IPS-15b (cell line): ENCODE data around the gene MPZL1.

Experiments
- H3K27me3 ChIP-seq: one replicate; pipeline ENCODE4 v1.6.1; 2013; ENCODE audit warnings: low read length; ENCODE audit not compliant: control insufficient read depth, insufficient read depth
- H3K36me3 ChIP-seq: one replicate; pipeline ENCODE4 v1.6.1; 2013; ENCODE audit warnings: low read length; ENCODE audit not compliant: control insufficient read depth, insufficient read depth
- H3K4me1 ChIP-seq: one replicate; pipeline ENCODE4 v1.6.1; 2013; ENCODE audit warnings: mild to moderate bottlenecking, low read length; ENCODE audit not compliant: control insufficient read depth, insufficient read depth
- H3K4me3 ChIP-seq: one replicate; pipeline ENCODE4 v1.5.1; 2013; ENCODE audit warnings: low read depth, low read length
- H3K9ac ChIP-seq: one replicate; pipeline ENCODE4 v1.6.1; 2013; ENCODE audit warnings: low read depth, mild to moderate bottlenecking, low read length
- H3K9me3 ChIP-seq: one replicate; pipeline ENCODE4 v1.6.1; 2013; ENCODE audit warnings: mild to moderate bottlenecking, low read length; ENCODE audit not compliant: control insufficient read depth, insufficient read depth

The MPZL1 gene

DNA sequence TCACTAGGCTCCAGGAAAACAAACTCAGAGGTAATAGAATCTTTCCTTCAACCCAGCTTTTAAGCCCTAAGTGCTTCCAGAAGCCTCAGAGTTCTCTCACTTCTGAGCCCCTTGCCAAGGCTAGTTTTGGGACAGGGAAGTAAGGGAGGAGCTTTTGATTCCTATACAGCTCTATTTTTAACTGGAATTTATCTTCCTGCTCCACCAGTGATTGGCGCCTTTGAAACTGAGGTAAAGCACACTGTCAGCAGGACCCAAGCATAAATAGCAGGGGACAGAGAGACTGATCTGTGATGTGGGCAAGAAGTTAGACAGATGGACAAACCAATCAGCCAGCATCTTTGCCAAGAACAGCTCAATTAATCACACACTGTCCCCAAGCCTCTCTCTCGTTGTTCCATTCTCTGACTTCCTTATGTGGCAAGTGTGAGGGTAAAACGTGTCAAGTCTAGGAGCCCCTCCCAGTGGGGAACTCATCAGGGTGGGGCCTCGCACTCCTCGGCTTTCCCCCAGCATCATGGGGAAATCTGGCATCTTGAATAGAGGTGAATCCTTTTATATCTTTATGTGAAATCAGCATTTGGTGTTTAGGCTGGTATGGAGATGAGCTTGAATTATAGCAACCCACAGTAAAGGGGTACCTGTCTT, 40.2 kb upstream of the MPZL1 start:
- Histone ChIP-seq H3K27me3 (no peaks in the 10 kb centered on the region), H3K9me3 (no peaks in the 10 kb centered on the region), H3K4me1 (peaks cover 3% of the 10 kb centered on the region), H3K9ac (no peak overlapping the region), H3K4me3 (no peak overlapping the region), H3K36me3 (no peaks in the 10 kb centered on the region)

DNA sequence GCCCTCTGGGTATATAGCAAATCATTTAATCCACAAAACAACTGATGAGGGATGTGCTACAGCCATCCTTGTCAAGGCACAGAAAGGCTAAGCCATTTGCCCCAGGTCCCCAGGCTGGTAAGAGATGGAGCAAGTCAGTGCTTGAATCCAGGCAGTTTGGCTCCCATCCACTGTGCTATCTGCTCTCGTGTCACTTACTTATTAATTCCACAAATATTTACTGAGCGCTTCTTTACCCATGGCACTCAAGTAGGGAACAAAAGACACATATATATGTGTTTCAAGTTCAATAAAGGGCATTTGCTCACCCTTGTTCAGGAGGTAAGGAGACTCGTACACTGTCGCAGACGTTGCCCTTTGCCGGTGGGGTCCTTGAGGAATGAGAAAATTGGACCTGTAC, 38.6 kb upstream of the MPZL1 start:
- Histone ChIP-seq H3K27me3 (no peaks in the 10 kb centered on the region), H3K9ac (no peak overlapping the region), H3K4me3 (no peak overlapping the region), H3K4me1 (peaks cover 3% of the 10 kb centered on the region), H3K9me3 (no peaks in the 10 kb centered on the region), H3K36me3 (no peaks in the 10 kb centered on the region)

DNA sequence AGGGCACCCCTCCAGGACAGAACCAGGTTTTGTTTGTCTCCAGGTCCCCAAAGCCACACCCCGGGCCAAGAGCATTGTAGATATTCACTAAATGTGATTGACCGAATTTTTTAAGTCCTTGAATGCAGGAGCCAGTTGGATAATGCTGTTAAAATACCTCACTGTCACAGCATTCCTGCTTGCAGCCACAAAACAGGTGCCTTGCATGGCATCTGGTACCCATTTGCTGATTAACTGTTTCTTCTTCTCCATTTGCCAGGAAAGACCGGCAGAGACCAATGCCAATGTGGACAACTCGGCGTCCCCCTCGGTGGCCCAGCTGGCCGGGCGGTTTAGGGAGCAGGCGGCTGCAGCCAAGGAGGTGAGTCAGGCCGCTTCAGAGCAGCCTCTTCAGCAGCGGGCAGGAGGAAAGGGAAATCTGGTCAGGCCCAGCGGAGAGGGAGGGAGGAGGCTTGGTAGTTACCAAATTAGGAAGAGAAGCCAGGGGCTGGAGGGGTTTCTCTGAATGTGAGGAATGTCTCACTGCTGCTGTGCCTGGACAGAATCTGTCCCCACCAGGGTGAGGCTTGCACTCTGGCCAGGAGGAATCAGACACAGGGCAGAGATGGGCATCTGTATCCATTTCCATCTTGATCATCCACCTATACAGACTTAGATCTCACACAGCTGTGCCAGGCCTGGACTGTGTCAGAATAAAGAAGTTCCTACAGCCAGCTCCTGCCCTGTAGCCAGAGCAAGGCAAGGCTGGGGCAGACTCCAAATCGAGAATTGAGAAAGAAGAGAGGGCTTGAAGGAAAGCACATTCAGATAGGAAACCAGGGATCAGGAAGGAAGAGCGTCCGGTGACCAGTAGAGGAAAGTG, 37.9 kb upstream of the MPZL1 start:
- Histone ChIP-seq H3K4me3 (no peak overlapping the region), H3K9me3 (no peaks in the 10 kb centered on the region), H3K36me3 (no peaks in the 10 kb centered on the region), H3K9ac (no peak overlapping the region), H3K27me3 (no peaks in the 10 kb centered on the region), H3K4me1 (peaks cover 3% of the 10 kb centered on the region)

DNA sequence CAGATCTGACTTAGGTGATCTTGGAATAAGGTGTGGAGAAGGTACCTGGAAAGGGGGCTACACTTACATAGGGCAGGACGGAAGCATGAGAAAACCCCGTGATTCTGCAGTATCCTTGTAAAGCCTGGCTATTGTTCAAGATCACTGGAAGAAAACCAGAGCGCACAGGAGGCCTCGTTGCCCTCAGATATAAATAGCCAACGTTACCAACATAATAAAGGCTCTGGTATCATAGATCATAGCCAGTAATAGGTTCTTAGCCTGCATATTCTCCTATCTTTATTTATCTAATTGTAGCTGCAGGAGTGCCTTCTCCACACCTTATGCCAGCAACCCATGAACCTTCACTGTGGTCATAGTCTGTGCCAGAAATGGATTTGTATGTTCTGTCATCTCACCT, 35.9 kb upstream of the MPZL1 start:
- H3K9ac ChIP-seq, result no peak overlapping the region

DNA sequence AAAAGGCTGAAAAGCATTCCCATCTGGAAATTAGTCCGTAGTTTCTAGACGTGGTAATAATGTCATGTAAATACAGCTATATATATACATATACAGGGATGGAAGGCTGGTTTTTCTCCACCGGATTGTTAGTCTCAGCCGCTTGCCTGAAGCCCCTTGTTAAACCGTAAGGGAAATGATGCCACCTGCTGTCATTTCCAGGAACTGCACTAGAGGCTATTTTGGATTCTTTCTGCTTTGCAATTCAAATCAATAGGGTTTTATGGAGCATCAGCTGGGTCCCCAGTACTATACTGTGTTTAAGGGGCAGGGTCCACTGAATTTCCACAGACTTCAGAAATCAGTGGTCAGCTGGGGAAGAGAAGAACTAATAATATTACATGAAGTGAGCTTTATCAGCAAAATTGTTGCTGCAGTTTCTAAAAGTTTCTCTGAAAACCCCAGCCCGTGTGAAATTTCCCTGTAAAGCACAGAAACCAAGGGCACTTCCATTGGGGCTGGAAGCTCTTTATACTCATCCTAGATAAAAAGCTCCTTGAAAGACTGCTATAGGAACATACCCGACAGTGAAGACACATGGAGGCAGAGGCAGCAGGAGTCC, 33.8 kb upstream of the MPZL1 start:
- H3K9me3 ChIP-seq, result no peaks in the 10 kb centered on the region
- peaks cover 3% of the 10 kb centered on the region for H3K4me1 ChIP-seq
- H3K36me3 ChIP-seq, result no peaks in the 10 kb centered on the region
- H3K27me3 ChIP-seq, result no peaks in the 10 kb centered on the region
- H3K9ac ChIP-seq, result no peak overlapping the region
- H3K4me3 ChIP-seq, result no peak overlapping the region

More for the DNA sequence above, 35.9 kb upstream of the MPZL1 start:
- no peaks in the 10 kb centered on the region for H3K36me3 ChIP-seq
- H3K4me3 ChIP-seq, result no peak overlapping the region
- peaks cover 3% of the 10 kb centered on the region for H3K4me1 ChIP-seq
- H3K9me3 ChIP-seq, result no peaks in the 10 kb centered on the region
- H3K27me3 ChIP-seq, result no peaks in the 10 kb centered on the region

DNA sequence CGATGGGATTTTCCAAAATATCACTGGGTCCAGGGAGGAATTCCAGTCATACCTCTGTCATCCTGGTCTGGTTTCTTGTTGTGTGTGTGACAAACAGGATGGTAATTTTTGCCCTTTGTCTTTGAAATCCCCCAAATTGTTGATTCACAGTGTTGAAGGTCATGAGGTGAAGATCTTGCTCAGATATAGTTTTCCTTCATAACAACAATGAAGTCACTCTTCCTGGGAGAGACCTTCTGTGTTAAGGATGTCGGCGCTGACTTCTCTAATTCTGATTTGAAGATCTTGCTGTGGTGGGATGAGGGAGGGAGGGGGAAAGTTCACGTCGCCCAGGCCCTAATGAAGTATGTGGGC, 32.2 kb upstream of the MPZL1 start:
- Histone ChIP-seq H3K9ac (no peak overlapping the region), H3K4me1 (no peaks in the 10 kb centered on the region), H3K36me3 (no peaks in the 10 kb centered on the region), H3K4me3 (no peak overlapping the region), H3K9me3 (no peaks in the 10 kb centered on the region), H3K27me3 (no peaks in the 10 kb centered on the region)

DNA sequence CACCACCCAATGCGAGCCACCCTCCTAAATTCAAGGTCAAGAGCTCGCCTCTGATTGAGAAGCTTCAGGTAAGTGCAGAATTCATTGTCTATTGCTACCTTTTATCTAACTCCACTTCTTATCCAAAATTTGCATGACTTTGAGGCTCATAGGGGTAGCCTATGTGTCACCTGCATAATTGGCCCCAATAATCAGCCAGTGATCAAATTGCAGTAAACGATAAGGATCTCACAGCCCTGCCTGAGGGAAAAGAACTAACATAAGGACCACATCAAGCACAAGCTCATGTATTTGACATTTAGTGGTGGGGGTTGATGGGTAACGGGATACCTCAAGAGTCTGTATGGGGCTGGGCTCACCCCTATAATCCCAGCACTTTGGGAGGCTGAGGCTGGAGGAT, 31.7 kb upstream of the MPZL1 start:
- H3K9me3 ChIP-seq, result no peaks in the 10 kb centered on the region
- no peaks in the 10 kb centered on the region for H3K27me3 ChIP-seq
- no peak overlapping the region for H3K4me3 ChIP-seq
- H3K4me1 ChIP-seq, result no peaks in the 10 kb centered on the region
- no peak overlapping the region for H3K9ac ChIP-seq
- no peaks in the 10 kb centered on the region for H3K36me3 ChIP-seq

DNA sequence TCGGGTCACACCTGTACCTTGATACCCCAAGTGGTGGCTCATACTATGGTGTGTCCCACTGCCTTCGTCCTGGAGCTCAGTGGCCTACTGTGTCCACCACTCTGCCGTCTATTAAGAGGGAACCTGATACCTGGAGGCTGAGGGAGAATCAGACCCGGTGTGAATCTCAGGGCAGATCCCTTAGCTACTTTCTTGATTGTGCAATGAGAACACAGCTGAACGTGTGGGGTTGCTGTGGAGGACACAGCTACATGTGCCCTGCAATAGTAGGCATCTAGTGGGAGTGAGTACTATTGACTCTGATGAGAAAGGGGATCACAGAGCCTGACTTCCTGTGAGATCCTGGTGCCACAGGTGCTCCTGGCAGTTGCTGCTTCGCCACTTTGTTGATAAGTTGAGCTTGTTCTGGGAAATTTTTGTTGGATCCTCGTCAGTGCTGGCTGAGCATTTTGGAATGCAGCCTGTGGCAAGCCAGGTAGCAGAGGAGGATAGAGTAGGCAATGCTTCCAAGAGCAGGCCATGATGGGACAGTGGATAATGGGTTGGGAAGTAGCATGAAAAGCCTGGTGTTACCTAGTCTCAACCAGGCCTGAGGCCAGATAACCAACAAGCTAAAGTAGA, 28.2 kb upstream of the MPZL1 start:
- Histone ChIP-seq H3K36me3 (no peaks in the 10 kb centered on the region), H3K27me3 (no peaks in the 10 kb centered on the region), H3K4me1 (no peaks in the 10 kb centered on the region), H3K9me3 (no peaks in the 10 kb centered on the region), H3K4me3 (no peak overlapping the region), H3K9ac (no peak overlapping the region)

DNA sequence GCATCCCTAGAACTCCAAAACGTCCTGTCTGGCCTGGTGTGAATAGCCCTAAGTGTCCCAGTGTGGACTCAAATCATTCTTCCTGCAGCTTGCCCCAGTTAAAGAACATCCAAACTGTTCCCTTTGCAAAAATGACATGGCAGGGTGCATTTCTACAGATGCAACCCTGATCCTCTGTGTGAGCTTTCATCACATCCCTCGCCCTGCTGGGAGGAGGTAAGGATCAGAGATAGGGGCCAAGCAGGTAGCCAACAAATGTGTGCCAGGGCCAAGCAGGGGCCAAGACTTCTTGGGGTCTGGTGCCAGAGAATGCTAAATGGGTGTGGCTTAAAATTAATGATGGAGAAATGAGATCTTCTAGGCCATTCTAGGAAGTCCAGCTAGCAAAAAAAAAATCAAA, 27.1 kb upstream of the MPZL1 start:
- Histone ChIP-seq H3K9me3 (no peaks in the 10 kb centered on the region), H3K4me1 (no peaks in the 10 kb centered on the region), H3K27me3 (no peaks in the 10 kb centered on the region), H3K9ac (no peak overlapping the region), H3K36me3 (no peaks in the 10 kb centered on the region), H3K4me3 (no peak overlapping the region)

DNA sequence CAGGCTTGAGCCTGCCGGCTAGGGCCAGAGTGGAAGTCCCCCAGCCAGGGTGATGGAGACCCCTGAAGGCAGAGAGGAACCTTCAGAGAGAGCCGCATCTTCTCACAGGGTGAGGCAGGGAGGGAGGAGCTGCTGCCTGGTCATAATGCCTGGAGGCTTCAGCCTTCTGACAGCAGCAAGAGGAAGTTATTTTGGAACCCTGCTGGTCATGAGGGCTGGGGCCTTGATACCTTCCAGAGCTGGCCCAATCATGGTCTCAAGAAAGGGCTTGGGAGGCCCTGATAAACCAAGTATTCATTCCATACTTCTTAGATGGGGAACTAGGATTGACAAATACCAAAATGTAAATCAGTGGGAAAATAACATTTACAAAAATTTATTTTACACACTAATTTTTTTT, 26.6 kb upstream of the MPZL1 start:
- Histone ChIP-seq H3K4me1 (no peaks in the 10 kb centered on the region), H3K9ac (no peak overlapping the region), H3K36me3 (no peaks in the 10 kb centered on the region), H3K27me3 (no peaks in the 10 kb centered on the region), H3K4me3 (no peak overlapping the region), H3K9me3 (no peaks in the 10 kb centered on the region)

DNA sequence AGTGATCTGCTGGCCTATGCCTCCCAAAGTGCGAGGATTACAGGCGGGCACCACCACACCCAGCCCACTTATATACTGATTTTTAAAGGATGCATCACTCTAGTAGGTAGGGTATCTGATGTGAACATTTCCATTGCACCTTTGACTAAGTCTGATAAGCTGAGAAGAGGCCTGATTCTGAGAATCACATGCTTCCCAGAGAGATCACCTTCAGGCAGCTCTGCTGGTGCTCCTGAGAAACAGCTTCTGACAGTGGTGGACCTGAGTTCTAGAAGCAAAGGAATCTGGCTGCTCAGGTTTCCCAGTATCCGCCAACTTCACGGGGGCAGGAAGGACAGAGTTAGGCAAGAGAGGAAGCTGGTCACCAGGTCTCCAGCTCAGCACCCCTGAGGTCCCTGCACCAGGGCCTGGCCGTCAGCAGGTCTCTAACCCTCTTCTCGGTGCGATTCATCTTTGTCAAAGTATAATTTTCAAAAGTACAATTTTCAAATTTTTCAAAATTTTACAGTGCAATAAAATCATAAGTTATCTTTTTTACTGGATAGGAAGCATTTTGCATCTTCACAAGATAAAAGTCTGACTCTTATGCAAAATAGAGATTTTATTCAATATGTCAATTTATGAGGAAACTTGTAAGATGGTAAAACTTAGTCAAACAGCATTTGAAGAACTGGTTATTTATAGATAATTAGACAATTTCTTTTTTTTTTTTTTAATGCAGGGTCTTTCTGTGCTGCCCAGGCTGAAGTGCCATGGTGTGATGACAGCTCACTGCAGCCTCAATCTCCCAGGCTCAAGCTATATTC, 25.8 kb upstream of the MPZL1 start:
- no peaks in the 10 kb centered on the region for H3K9me3 ChIP-seq
- no peaks in the 10 kb centered on the region for H3K4me1 ChIP-seq
- no peak overlapping the region for H3K9ac ChIP-seq
- H3K4me3 ChIP-seq, result no peak overlapping the region
- no peaks in the 10 kb centered on the region for H3K27me3 ChIP-seq
- H3K36me3 ChIP-seq, result no peaks in the 10 kb centered on the region
